HG03039 (cell line): ENCODE measurements around the gene SOX12.

ENCODE experiments used
- ATAC-seq: cut with Tn5 transposase; IDR thresholded peaks from one replicate; pipeline ENCODE4 v1.9.1; 2021; ENCODE audit warnings: mild to moderate bottlenecking, moderate library complexity; ENCODE audit not compliant: unreplicated experiment

The SOX12 gene

DNA sequence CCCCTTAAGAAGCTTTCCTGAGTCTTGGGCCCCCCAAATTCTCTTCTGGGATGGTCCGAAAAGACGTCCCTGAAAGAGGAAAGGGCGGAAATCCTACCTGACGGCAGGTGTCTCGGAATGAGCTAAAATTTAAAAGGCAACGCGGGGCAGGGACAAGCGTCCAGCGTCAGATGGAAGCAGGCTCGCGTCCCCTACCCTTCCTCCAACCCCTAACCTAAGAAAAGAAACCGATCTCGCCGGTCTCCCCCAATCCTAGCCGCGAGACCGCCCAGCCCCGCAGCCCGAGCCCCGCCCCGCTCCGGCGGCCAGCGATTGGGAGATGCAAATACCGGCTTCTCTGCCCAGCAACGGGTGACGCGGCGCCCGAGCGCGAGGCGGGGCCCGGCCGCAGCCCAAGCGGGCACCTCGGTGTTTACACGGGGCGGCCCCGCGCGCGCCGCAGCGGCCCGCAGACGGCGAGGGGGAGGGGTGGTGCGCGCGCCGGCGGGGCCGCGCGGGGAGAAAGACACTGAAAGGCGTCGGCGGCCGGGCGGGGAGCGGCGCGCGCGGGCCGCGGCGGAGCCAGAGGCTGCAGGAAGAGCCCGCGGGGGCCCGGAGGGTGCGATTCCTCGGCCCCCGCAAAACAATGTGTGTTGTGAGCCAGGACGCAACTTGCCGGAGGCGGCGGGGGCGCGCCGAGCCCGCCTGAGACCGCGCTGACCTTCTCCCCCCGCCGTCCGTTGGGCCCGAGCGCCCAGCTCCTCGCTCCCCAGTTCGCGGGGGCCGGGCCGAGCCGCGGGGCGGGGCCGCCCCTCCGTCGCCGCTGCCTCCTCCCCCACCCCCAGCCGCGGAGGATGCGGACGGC lies at the start of gene SOX12:
Gene SOX12, plus strand, starts transcription at position 508 of the 844 bp plus-strand sequence. CDS start 373 bp downstream, outside the sequence.
- peak; percentile 71 for ATAC-seq

DNA sequence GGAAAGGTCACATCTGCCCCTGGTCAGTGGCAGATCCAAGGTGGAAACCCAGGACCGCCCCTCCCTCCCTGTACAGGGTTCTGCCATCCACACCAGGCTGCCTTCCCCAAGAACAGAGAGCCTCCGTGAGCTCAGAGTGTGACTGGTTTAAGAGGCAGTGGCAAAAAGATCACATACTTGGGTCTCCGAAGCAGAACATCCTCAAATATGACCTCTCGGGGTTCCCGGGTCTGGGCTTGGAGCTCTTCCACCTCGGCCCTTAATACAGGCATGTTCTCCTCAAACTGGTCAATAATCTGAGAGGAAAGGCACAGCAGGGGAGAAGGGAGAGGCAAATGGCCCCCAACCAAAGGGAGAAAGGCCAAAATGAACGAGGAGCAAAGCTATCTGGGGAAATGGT lies 49.6 kb upstream of the SOX12 start:
- no peak for ATAC-seq

DNA sequence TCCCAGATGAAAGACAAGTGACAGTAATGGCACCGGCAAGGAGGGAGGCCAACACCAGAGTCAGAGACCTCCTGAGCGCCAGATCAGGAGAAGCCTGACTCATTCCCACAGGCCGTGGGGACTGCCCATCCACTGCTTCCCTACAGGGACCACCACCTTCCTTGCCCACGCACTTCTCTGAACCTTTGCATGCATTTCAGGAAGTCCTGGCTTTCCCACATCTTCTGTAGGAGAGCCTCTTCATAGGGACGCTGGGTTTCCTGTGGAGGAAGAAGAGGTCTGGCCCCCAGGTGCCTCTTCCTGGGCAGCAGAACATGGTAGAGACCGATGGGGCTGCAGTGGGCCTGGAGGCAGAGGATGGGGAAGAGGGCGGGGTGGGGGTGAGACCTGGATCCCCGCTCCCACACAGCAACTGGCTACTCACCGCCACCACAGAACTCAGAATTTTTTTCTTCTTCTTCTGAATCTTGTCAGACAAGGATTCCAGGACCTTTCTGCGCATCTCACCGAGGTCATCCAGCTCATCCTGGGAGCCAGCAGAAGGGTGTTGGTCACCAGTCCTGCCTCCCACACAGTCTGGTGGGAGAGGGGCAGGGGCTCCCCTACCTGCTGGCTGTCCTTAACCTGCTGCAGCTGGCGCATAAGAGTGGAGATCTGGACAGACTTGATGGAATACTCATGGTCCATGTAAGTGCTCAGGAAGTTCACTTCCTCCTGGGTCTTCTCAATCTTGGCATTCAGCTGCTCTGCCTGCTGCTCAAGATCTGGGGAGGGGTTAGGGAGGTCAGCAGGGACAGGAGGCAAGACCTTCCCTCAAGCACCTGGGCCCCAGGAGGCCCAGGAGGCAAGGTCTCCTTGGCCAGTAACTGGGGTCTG lies 48.5 kb upstream of the SOX12 start:
- no peak for ATAC-seq

DNA sequence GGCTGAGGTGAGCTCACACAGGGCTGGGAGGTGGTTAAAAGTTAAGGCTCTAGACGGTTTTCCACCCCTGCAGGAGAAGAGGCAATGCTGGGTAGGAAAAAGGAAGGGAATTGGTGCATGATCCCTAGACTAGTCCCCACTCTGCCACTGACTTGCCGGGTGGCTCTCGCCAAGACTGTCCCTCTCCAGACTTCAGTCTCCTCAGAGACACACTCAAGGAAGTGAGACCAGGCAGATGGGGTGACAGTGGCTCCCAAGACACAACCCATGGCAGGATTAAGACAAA lies 47.9 kb upstream of the SOX12 start:
- ATAC-seq = no peak

DNA sequence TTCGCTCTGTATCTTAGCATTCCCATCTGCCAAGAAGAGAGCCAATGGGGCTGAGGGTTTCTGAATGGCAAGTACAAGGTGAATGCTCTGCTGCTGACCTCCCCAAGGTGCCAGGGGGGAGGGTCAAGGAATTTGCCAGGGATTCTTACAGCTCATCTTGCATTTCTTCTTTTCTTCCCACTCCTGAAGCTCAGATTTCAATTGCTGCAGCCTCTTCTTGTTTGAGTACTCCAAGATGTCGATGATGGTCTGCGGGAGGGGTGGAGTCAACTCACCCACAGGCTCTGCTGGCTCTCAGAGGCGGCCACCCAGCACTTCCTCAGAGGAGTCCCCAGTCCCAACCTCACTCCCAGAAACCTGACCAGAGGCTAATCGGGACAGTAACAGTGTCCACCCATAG lies 47.2 kb upstream of the SOX12 start:
- no peak for ATAC-seq

DNA sequence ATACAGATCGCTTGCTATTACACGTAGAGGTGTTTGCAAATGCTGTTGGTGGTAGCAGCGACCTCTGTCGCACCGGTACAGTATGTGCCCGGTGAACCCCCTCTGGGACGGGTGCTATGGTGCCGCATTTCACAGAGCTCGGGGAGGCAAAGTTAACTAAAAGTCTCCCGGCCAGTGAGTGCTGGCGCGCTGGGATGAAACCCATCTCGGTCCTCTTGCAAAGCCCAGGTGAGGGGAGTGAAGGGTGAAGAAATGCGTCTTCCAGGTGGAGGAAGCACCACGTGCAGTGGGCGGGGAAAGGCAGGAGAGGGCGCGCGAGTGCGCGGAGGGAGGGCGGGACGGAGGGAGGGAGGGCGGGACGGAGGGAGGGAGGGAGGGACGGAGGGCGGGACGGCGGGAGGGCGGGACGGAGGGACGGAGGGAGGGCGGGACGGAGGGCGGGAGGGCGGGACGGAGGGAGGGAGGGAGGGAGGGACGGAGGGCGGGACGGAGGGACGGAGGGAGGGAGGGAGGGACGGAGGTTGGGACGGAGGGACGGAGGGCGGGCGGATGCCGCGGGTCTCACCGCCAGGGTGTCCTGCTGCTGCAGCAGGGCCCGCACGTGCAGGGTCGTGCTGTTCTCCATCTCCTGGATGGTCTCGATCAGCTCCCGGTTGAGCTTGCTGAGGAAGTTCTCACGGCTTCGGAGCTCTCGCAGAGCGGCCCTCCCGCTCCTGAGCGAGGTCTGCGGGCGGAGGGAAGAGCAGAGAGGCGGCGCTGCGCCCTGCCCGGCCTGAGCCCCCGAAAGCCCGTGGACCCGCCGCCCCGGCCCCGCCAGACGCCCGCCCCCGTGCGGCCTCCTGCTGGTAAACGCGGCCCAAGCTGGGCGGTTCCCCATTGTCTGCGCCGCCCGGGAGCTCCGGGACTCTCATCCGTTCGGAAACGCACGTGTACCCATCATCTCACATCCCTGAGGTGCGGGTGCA lies 46.5 kb upstream of the SOX12 start:
- no peak for ATAC-seq

DNA sequence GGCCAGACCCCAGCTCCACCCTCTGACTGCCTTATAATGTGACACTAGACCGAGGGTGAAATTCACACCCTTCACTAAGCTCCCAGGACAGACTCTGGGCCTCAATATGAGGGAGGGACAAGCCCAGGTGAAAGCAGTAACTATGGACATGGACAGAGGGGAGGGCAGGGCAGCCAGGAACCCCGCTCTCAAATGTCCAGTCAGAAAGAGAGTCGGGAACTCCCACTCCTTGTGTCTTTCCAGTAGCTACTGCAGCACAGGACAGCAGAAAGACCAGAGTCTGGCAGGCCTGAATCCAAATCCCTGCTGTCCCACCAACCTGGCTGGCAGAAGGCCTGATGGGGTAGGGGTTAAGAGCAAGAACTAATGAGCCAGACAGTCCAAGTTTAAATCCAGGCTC lies 41.2 kb upstream of the SOX12 start:
- no peak for ATAC-seq

DNA sequence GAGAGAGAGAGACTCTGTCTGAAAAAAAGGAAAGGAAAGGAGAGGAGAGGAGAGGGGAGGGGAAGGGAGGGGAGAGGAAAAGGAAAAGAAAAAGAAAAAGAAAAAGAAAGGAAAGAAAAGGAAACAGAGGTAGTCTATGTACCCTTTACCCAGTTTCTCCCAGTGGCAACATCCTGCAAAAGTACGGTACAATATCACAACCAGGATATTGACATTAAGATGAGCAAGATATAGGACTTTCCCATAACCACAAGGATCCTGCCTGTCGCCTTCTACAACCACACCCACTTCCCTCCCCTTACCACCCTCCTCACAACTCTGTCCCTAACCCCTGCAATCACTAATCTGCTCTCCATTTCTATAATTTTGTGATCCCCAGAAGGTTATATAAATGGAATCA lies 38.8 kb upstream of the SOX12 start:
- no peak for ATAC-seq

DNA sequence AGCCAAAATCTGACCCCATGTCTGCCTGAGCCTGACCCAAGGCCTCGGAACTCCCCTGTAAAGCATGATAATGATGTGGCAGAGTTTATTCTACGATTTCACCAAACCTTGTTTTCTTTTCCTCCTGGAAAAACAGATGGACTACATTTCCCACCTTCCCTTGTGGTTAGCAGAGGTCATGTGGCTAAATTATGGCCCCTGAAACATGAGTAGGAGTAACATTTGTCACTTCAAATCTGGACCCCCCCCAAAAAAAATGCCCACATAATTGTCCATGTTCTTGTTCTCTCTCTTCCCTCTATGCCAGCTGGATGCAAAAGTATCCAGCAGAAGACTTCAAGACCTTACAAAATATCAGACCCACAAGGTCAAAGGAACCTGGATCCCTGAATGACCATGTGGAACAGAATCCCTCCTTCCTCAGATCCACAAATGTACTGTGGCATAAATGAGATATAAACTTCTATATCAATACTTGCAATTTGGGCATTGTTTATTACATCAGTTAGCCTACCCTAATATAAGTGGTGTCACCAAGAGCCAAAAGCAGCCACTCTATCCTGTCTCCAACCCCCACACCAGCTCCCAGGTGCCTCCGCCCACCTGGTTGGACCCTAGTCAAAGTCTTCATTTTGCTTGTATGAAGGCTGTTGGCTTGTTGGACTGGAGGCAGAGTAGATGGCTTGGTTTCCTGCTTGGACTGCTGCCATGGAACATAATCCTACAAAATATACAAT lies 36.2 kb upstream of the SOX12 start:
- ATAC-seq = no peak

DNA sequence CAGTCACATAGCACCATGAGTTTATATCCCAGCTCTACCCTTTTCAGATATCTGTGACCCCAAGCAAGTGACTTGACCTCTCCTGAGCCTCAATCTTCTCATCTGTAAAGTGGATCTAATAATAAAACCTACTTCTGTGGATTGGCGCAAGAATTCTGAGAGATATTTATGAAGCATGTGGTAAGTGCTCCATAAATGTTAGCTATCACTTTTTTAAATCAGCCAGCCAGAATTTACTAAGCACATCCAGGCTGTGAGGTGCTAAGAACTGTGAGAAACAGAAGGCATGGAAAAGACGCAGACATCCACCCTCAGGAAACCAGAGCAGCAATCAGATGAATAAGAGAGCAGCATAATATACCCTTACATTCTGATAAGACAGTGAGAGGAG lies 35.7 kb upstream of the SOX12 start:
- no peak for ATAC-seq

DNA sequence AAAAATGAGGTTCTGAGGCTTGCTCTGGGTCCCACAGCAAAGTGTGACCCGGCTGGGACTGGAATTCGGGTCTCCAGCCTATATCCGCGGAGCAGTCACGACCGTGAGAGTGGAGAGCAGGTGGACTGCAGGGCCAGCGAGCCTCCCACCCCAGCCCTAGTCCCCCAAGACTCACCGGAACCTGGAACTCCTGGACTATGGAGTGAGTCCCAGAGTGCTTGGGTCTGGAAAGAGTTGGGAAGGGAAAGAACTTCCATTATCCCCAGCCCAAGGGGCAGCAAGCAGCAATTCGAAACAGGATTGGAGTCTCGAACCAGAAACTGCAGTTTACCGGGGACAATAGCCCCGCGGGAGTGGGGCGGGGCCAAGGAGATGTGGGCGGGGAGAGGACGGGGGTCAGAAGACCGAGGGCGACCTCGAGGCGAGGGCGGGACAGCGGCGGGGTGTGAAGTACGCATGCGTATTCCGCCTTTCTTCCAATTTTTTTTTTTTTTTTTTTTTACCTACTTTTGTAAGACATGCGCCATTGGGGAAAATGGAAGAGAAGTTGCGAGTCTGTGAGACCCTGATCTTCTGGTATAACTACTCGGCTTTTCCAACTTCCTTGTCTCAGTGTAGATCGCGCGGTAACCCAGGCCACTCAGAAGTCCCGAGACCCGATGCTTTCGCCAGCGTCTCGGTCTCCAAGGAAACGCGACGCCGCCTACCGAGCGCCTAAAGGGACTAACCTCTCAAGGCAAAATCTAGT lies 35.1 kb upstream of the SOX12 start, which contains the start of gene C20orf96:
Gene C20orf96, minus strand, starts transcription at position 667 of the 748 bp plus-strand sequence. Its CDS starts 140 bp downstream, at position 527.
- peak; percentile 80 for ATAC-seq

DNA sequence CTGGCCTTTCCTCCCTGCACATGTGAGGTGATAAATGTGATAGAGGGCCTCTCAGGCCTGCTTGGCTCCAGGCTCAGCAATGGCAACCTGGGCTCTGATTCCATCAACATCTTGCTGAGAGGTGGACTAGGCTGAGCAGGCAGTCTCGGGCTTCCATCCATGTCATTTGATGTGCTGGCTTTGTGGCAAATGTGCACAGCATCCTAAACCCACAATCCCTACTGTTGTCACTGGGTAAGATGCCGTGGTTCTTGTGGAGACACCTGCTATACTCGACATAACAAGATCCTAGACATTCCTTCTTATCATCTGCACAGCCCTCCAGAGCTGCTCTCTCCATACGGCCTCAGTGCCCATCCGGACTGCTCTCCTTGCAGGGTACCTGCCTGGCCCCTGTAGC lies 30.8 kb upstream of the SOX12 start:
- ATAC-seq = no peak

DNA sequence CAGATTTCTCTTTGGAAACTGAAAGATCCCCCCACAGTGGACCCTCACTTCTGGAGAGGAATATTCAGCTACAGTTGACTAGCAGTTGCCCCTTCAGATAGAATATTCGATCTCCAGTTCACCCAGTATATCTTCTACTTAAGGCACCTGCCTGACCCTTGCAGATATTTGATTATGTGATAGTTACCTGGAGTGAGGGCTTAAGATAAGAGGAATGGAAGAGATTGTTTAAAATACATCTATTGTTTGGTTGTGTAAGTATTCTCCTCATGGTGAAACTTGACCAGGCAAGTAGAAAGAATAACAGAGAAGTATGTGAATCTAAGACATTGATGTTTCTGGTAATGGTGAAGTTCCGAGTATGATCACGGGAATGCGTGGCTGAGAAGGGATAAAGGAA lies 29.5 kb upstream of the SOX12 start:
- ATAC-seq = no peak

DNA sequence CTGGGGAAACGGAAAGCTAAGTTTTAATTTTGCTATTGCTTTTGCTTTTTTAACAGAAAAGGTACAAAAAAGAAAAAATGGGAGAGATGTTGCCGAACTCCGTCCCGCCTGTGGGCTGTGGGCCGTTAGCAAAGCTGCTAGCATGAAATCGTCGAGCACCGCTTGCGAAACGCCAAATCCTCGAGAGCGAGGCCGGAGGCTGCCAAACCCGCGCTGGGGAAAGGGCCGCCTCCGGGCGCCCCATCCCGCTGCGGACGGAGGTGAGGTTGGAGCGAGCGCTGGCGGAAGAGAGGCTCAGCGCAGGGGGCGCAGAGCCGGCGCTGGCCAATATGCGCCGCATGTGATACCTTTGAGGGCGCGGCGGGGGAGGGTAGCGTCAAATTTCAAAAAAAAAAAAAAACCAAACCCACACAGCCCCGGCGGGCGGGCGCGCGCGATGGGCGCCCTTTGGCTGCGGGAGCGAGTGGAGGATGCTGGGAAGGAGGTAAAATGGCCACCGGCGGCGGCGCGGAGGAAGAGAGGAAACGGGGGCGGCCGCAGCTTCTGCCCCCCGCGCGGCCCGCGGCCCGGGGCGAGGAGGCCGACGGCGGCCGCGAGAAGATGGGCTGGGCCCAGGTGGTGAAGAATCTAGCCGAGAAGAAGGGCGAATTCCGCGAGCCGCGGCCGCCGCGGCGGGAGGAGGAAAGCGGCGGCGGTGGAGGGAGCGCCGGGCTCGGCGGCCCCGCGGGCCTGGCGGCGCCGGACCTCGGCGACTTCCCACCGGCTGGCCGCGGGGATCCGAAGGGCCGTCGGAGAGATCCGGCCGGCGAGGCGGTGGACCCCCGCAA lies 28.0 kb upstream of the SOX12 start, which contains the start of gene ZCCHC3:
Gene ZCCHC3, plus strand, starts transcription at position 473 of the 827 bp plus-strand sequence. Its CDS starts 17 bp downstream, at position 490.
- peak; percentile 71 for ATAC-seq

DNA sequence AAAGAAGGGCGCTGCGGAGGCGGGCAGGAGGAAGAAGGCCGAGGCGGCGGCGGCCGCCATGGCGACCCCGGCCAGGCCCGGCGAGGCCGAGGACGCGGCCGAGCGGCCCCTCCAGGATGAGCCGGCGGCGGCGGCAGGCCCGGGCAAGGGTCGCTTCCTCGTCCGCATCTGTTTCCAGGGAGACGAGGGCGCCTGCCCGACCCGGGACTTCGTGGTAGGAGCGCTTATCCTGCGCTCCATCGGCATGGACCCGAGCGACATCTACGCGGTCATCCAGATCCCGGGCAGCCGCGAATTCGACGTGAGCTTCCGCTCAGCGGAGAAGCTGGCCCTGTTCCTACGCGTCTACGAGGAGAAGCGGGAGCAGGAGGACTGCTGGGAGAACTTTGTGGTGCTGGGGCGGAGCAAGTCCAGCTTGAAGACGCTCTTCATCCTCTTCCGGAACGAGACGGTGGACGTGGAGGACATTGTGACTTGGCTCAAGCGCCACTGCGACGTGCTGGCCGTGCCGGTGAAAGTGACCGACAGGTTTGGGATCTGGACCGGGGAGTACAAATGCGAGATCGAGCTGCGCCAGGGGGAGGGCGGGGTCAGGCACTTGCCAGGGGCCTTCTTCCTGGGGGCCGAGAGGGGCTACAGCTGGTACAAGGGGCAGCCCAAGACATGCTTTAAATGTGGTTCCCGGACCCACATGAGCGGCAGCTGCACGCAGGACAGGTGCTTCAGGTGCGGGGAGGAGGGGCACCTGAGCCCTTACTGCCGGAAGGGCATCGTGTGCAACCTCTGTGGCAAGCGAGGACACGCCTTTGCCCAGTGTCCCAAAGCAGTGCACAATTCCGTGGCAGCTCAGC lies 27.2 kb upstream of the SOX12 start:
- peak; percentile 24 for ATAC-seq

DNA sequence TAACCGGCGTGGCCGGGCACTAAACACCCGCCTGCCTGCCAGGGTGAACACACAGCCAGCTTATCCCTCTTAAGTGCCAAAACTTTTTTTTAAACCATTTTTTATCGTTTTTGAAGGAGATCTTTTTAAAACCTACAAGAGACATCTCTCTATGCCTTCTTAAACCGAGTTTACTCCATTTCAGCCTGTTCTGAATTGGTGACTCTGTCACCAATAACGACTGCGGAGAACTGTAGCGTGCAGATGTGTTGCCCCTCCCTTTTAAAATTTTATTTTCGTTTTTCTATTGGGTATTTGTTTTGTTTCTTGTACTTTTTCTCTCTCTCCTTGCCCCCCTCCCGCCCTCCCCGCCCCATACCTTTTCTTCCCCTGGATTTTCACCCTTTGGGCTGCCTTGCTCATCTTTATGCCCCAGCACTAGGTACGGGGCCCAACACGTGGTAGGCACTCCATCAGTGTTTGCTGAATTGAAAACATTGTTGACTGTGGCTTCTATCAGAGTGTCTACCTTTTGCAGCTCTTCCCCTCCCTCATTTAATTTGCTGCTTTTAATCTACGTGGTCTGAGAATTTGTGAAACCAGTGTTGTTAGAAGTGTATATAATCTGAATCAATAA lies 26.5 kb upstream of the SOX12 start:
- ATAC-seq = no peak

DNA sequence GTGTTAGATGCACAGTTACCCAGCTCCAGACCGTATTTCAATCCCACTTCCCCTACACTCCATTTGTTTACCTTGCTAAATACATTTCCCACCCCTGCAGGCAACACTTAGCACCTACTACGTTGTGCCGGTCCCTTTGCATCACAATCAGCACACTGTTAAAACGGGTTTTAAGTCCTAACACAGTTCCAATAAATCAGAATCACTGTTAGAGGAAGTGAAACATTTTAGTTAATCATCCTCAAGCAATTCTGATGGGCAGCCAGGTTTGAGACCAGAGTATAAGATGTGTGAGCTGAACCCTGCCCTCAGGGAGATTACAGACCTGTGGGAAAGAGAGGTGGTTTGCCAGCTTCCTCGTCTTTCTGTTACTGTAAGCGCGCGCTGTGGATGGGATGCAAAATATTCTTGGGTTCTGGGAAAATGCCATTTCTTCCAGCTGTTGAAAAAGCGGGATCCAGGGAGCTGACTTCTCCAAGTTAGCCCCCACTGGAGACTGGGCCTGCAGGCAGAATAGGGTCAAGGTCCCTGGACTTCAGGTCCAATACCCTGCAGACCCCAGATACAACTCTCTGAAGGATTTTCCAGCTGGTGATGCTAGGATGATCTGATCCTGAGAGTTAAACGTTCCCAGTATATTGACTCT lies 24.9 kb upstream of the SOX12 start:
- ATAC-seq = no peak
